Heart left ventricle (tissue), 13 donors: ENCODE results near the gene TOMM7.

Experiments
- POLR2A ChIP-seq, 2 donors: fragments of 450-650 bp; IDR thresholded peaks; one replicate each; pipeline ENCODE4 v1.6.1; 2017; ENCODE audit warnings: antibody characterized with exemption in 2 of 2, mild to moderate bottlenecking in 2 of 2, moderate library complexity in 2 of 2
- TF ChIP-seq, protein P1 (sequence below), 12 donors: fragments of 200-600 bp; sonication (generic) in 4 of 12; IDR thresholded peaks; one replicate each; pipeline versions ENCODE4 v1.5.0 to v1.8.0; 2018 to 2022; ENCODE audit warnings: antibody characterized with exemption in 12 of 12, mild to moderate bottlenecking in 5 of 12
- donor health status: ischemic (EF 13 %, LVEDD 7.1; RV severe dilation, severe dysfunction).
- donor health status: DM: no; HTN: yes; CAD: no.
- donor health status: DM: no; HTN: no; CAD: no.
- donor health status: ischemic (EF 25% LVEDD 6.9; RV normal size, moderate dysfunction).
- donor health status: ischemic (EF 25% LVEDD 5.7; RV mildly dilated, moderate dysfunction).
- donor health status: ischemic (EF 35%, LVEDD 5.7; RV mildly dilated, moderate dysfunction).
- donor health status: nonischemic (EF 11% LVEDD 7.7; RV severe dilation, severe dysfunction).
- donor health status: DM: yes; HTN: yes; CAD: no.
- donor health status: PGD.
- donor health status: ischemic (EF 29% LVEDD 5.4; RV normal size, mild dysfunction).
- donor health status: nonischemic (EF 23%, LVEDD 6.1; RV moderate dilation, normal function).

DNA sequence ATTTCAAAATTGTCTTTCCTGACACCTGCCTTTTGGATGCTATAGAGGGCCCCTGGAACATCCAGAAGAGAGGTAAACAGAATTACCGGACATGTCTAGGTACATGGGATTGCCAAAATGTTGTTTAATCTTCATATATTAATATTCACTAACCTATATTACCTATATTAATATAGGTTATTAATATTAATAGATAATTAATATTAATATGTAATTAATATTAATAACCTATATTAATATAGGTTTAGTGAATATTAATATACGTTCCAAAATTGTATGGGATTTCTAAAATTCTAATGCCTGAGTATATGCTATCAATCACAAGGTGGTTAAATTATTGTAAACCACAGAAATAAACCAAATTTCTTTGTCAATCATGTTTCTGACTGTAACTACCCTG, 17.4 kb downstream of the TOMM7 start:
- TF ChIP-seq, protein P1, sequence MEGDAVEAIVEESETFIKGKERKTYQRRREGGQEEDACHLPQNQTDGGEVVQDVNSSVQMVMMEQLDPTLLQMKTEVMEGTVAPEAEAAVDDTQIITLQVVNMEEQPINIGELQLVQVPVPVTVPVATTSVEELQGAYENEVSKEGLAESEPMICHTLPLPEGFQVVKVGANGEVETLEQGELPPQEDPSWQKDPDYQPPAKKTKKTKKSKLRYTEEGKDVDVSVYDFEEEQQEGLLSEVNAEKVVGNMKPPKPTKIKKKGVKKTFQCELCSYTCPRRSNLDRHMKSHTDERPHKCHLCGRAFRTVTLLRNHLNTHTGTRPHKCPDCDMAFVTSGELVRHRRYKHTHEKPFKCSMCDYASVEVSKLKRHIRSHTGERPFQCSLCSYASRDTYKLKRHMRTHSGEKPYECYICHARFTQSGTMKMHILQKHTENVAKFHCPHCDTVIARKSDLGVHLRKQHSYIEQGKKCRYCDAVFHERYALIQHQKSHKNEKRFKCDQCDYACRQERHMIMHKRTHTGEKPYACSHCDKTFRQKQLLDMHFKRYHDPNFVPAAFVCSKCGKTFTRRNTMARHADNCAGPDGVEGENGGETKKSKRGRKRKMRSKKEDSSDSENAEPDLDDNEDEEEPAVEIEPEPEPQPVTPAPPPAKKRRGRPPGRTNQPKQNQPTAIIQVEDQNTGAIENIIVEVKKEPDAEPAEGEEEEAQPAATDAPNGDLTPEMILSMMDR (IDR thresholded peaks at IDR 0.05): no peak
- TF ChIP-seq POLR2A (IDR thresholded peaks at IDR 0.05): no peak
